Gastrocnemius medialis (tissue), 4 donors: ENCODE results near the gene MTMR4. TPM values are rescaled to one million over a fixed set of nuclear protein-coding genes. Genes with fewer than 3 reads are reported as not detected.
A peak's percentile ranks its signal among the peaks of the same experiment; 100 is the strongest.

Experiments used
- ATAC-seq, 2 donors: fragments of 150-250 bp; one replicate each; pipeline ENCODE4 v1.9.1; 2016
- DNase-seq, 2 donors: peaks; one replicate each; pipeline ENCODE4 v3.0.0-alpha.2; 2019
- H3K27ac ChIP-seq, 4 donors: fragments of 200-600 bp; sonication (generic); 1 replicate in 1 of 4; 2 replicates in 3 of 4; pipeline ENCODE4 v1.5.1; 2016 to 2018; ENCODE audit warnings: mild to moderate bottlenecking in 2 of 4, moderate library complexity in 1 of 4
- H3K27me3 ChIP-seq, 3 donors: fragments of 200-600 bp; sonication (generic) in 2 of 3; 1 replicate in 1 of 3; 2 replicates in 2 of 3; pipeline versions ENCODE4 v1.5.1 to v1.6.0; 2016 to 2019; ENCODE audit warnings: mild to moderate bottlenecking in 1 of 3, moderate library complexity in 1 of 3
- H3K36me3 ChIP-seq, 2 donors: fragments of 200-600 bp; sonication (generic) in 1 of 2; one replicate each; pipeline ENCODE4 v1.5.1; 2017 to 2018
- H3K4me1 ChIP-seq, 2 donors: fragments of 200-600 bp; sonication (generic) in 1 of 2; one replicate each; pipeline ENCODE4 v1.5.1; 2016 to 2017; ENCODE audit warnings: mild to moderate bottlenecking in 2 of 2
- H3K4me3 ChIP-seq, 4 donors: fragments of 200-600 bp; sonication (generic) in 3 of 4; 1 replicate in 1 of 4; 2 replicates in 3 of 4; pipeline ENCODE4 v1.5.1; 2016 to 2019; ENCODE audit warnings: mild to moderate bottlenecking in 2 of 4
- H3K9me3 ChIP-seq, 3 donors: fragments of 200-600 bp; sonication (generic) in 2 of 3; 1 replicate in 1 of 3; 2 replicates in 2 of 3; pipeline ENCODE4 v1.5.1; 2016 to 2019
- CTCF ChIP-seq, 5 experiments: fragments of 450-650 bp in 3 of 5; fragments of 200-600 bp in 2 of 5; sonication (generic) in 2 of 5; IDR thresholded peaks in 4 of 5; conservative IDR thresholded peaks in 1 of 5; 1 replicate in 4 of 5; 2 replicates in 1 of 5; pipeline ENCODE4 v1.5.1; 2016 to 2019; ENCODE audit warnings: antibody characterized with exemption in 5 of 5, mild to moderate bottlenecking in 3 of 5, moderate library complexity in 3 of 5
- POLR2A ChIP-seq, 2 donors: fragments of 450-650 bp; IDR thresholded peaks; one replicate each; pipeline ENCODE4 v1.6.1; 2017; ENCODE audit warnings: antibody characterized with exemption in 2 of 2, mild to moderate bottlenecking in 2 of 2, moderate library complexity in 2 of 2
- in situ Hi-C, 4 donors: fragments of 200-750 bp; cut with MboI; loops; one replicate each; pipeline versions ENCODE4 v1.15.0 to v1.8.0; 2017; ENCODE audit warnings: low sequenced_read_pairs in 4 of 4
- intact Hi-C: fragments of 100-400 bp; cut with DNase I; formaldehyde crosslinking; loops from one replicate; pipeline ENCODE4 v1.15.1; 2023; ENCODE audit warnings: low total_unique reads
- total RNA-seq, 4 donors: library from RNA; depleted of rRNA; stranded (reverse); fragments of >200 nt; gene quantifications; one replicate each; pipeline versions ENCODE4 v1.1.0 to v1.2.3, GENCODE V29; 2016

The MTMR4 gene
- total RNA-seq, 4 donors from 2014 or later = 7.9 to 16.1 (median 11.1) TPM

- intact Hi-C loops (loop anchor here (1.0 to 5.0 kb wide), 2 partner anchors 165 to 640 kb away; partner anchors contain the start of genes PRR11, SKA2 and SUPT4H1), in situ Hi-C loops (loop anchor here (10.0 to 25.0 kb wide), 3 partner anchors 145 to 495 kb away; no protein-coding TSS in a partner anchor)
- H3K9me3 ChIP-seq = no peaks in the 10 kb centered on the region
- peak overlapping the region; percentile 91 to 95 (median 93) for H3K27ac ChIP-seq
- peaks cover 30 to 37% of the 10 kb centered on the region in 2 donors for H3K4me1 ChIP-seq
- no peak for DNase-seq
- ATAC-seq = no peak
- peaks cover 0 to 10% of the 10 kb centered on the region in 2 donors for H3K36me3 ChIP-seq
- H3K27me3 ChIP-seq = no peaks in the 10 kb centered on the region
- TF ChIP-seq POLR2A (IDR thresholded peaks at IDR 0.05) (no peak), CTCF (IDR thresholded peaks at IDR 0.05 in 4 of 5, conservative IDR thresholded peaks at IDR 0.05 in 1 of 5) (no peak)
- peak overlapping the region; percentile 64 to 84 (median 78) for H3K4me3 ChIP-seq
These were observed 2.4 kb upstream of the MTMR4 start for GRCh38 chr17:58516644-58517377.

- intact Hi-C loops (loop anchor here (5.0 kb wide), 1 partner anchor 642 kb away; the partner anchor contains the start of genes PRR11 and SKA2), in situ Hi-C loops (loop anchor here (10.0 to 25.0 kb wide), 3 partner anchors 147 to 497 kb away; no protein-coding TSS in a partner anchor)
- H3K4me1 ChIP-seq = peaks cover 30 to 32% of the 10 kb centered on the region in 2 donors
- H3K27me3 ChIP-seq = no peaks in the 10 kb centered on the region
- no peak overlapping the region for H3K4me3 ChIP-seq
- H3K27ac ChIP-seq = peak overlapping the region; percentile 77 to 84 (median 80)
- DNase-seq = no peak
- H3K9me3 ChIP-seq = no peaks in the 10 kb centered on the region
- peaks cover 0 to 25% of the 10 kb centered on the region in 2 donors for H3K36me3 ChIP-seq
- ATAC-seq = no peak
- TF ChIP-seq CTCF (IDR thresholded peaks at IDR 0.05 in 4 of 5, conservative IDR thresholded peaks at IDR 0.05 in 1 of 5) (no peak), POLR2A (IDR thresholded peaks at IDR 0.05) (no peak)
These were observed 848 bp upstream of the MTMR4 start for GRCh38 chr17:58515286-58515685.

- Histone ChIP-seq H3K27me3 (no peaks in the 10 kb centered on the region), H3K4me1 (peaks cover 27 to 30% of the 10 kb centered on the region in 2 donors), H3K9me3 (no peaks in the 10 kb centered on the region), H3K36me3 (peaks cover 0 to 30% of the 10 kb centered on the region in 2 donors), H3K27ac (peak overlapping the region; percentile 77 to 84 (median 80)), H3K4me3 (peak overlapping the region; percentile 50 to 74 (median 62))
- intact Hi-C loops = loop anchor here (5.0 kb wide), 1 partner anchor 643 kb away; the partner anchor contains the start of genes PRR11 and SKA2
- in situ Hi-C loops = loop anchor here (10.0 to 25.0 kb wide), 3 partner anchors 148 to 498 kb away; no protein-coding TSS in a partner anchor
- TF ChIP-seq POLR2A (IDR thresholded peaks at IDR 0.05) (no peak), CTCF (IDR thresholded peaks at IDR 0.05 in 4 of 5, conservative IDR thresholded peaks at IDR 0.05 in 1 of 5) (no peak)
- no peak for DNase-seq
- ATAC-seq = no peak
These were observed 326 bp upstream of the MTMR4 start for GRCh38 chr17:58514770-58515157.

DNA sequence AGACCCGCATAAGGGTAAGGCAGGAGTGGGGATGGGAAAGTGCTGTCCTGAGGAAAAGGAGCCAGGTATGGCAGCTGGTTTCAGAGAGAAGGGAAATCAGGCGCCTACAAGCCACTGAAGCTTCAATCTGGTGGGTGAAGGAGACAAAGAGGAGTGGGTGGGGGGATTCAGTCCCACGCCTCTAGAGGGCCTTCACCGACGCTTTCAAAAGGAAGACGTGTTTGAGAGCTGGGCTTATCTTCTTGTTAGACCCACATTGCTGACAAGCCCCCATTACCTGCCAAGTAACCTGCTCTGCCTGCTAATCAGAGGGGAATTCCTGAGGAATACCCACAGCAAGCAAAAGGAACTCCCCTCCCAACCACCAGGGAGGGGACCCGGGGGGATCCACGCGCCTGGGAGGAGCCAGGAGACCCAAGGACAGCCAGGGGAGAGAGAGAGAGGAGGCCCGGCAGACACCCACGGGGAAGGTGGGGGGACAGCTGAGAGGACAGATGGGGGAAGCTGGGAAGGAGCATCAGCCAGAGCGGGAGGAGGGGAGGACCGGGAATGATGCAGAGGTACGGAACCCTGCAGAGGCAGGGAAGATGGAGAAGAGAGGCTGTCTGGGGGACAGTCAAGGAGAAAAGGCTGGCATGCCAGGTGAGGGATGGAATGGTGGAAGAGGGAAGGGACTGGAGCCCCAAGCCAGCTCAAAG, 1.0 kb downstream of the MTMR4 start:
- in situ Hi-C loops = loop anchor here (10.0 to 25.0 kb wide), 3 partner anchors 149 to 499 kb away; no protein-coding TSS in a partner anchor

More for the DNA sequence above, 1.0 kb downstream of the MTMR4 start:
- Histone ChIP-seq H3K4me3 (peak overlapping the region; percentile 50 to 74 (median 62)), H3K4me1 (peaks cover 23 to 25% of the 10 kb centered on the region in 2 donors), H3K27me3 (no peaks in the 10 kb centered on the region), H3K36me3 (peaks cover 0 to 44% of the 10 kb centered on the region in 2 donors), H3K27ac (no peak overlapping the region), H3K9me3 (no peaks in the 10 kb centered on the region)
- intact Hi-C loops = no loop called here
- DNase-seq = no peak
- ATAC-seq = no peak
- TF ChIP-seq CTCF (IDR thresholded peaks at IDR 0.05 in 4 of 5, conservative IDR thresholded peaks at IDR 0.05 in 1 of 5) (no peak), POLR2A (IDR thresholded peaks at IDR 0.05) (no peak)
